Muscle layer of duodenum (tissue), 2 donors: ENCODE measurements around the gene KIF3B.
"Not testable (repeated sequence)": the region's sequence is repeated elsewhere in the genome, so short reads cannot be mapped to it uniquely, and the experiment has no call there.

ENCODE experiments used
- H3K27ac ChIP-seq: one replicate; pipeline ENCODE4 v1.7.0; 2013; ENCODE audit warnings: mild to moderate bottlenecking, low read length
- H3K27me3 ChIP-seq: one replicate; pipeline ENCODE4 v1.7.0; 2013; ENCODE audit warnings: low read depth, mild to moderate bottlenecking, control low read depth, low read length
- H3K36me3 ChIP-seq, 2 donors: one replicate each; pipeline ENCODE4 v1.7.0; 2013; ENCODE audit warnings: low read length in 2 of 2, control low read depth in 1 of 2, mild to moderate bottlenecking in 1 of 2; ENCODE audit not compliant: insufficient read depth in 2 of 2, control insufficient read depth in 1 of 2
- H3K4me1 ChIP-seq, 2 donors: one replicate each; pipeline ENCODE4 v1.7.0; 2013; ENCODE audit warnings: low read length in 2 of 2, mild to moderate bottlenecking in 2 of 2, control low read depth in 1 of 2, moderate library complexity in 1 of 2; ENCODE audit not compliant: insufficient read depth in 2 of 2, control insufficient read depth in 1 of 2
- H3K4me3 ChIP-seq, 2 donors: one replicate each; pipeline ENCODE4 v1.7.0; 2013; ENCODE audit warnings: low read length in 2 of 2, low read depth in 1 of 2, mild to moderate bottlenecking in 1 of 2
- H3K9me3 ChIP-seq, 2 donors: one replicate each; pipeline ENCODE4 v1.7.0; 2013; ENCODE audit warnings: low read length in 2 of 2, control low read depth in 1 of 2, mild to moderate bottlenecking in 1 of 2; ENCODE audit not compliant: control insufficient read depth in 1 of 2
- donor health status: healthy.

Gene KIF3B

DNA sequence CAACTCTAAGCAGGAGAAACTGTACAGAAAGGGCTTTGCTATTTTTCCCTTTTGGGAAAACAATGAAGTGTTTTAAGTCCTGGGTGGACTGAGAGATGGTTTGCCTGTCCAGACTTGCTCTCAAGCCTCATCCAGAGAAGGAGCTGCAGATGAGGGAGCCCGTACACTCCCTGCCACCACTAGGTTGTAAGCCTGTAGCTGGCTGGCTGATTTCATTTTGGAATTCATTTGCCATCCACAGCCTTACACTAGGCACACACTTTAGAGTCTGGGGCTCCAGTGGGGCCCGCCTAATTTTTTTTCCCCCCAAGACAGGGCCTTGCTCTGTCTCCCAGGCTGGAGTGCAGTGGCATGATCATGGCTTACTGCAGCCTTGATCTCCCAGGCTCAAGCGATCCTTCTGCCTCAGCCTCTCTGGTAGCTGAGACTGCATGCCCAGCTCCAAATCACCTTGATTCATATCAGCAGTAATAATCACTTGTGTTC is 41.4 kb upstream of the KIF3B start:
- H3K36me3 ChIP-seq: peaks cover 20 to 56% of the 10 kb centered on the region in 2 donors
- no peak overlapping the region for H3K27ac ChIP-seq
- no peak overlapping the region for H3K4me3 ChIP-seq
- no peaks in the 10 kb centered on the region for H3K27me3 ChIP-seq
- H3K9me3 ChIP-seq: no peaks in the 10 kb centered on the region
- H3K4me1 ChIP-seq: peaks cover 0 to 4% of the 10 kb centered on the region in 2 donors

DNA sequence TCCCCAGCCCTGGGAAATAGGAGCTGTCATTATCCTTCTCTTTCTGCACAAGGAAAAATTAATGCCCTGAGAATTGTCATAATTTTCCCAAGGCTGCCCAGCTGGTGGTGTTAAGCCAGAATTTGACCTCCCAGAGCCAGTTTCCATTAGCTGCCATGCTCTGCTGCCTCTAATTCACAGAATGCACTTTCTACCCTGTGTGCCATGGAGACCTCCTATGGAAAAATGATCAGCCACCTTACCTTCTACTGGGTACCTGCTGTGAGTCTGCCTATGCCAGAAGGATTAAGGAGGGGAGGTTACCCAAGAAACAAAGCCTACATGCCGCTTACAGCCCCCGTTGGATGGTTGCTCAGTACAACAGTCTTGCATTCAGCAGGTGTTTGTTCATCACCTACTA is 40.6 kb upstream of the KIF3B start:
- Histone ChIP-seq H3K9me3 (no peaks in the 10 kb centered on the region), H3K4me3 (no peak overlapping the region), H3K27ac (no peak overlapping the region), H3K4me1 (peaks cover 0 to 4% of the 10 kb centered on the region in 2 donors), H3K27me3 (no peaks in the 10 kb centered on the region), H3K36me3 (peaks cover 16 to 48% of the 10 kb centered on the region in 2 donors)

DNA sequence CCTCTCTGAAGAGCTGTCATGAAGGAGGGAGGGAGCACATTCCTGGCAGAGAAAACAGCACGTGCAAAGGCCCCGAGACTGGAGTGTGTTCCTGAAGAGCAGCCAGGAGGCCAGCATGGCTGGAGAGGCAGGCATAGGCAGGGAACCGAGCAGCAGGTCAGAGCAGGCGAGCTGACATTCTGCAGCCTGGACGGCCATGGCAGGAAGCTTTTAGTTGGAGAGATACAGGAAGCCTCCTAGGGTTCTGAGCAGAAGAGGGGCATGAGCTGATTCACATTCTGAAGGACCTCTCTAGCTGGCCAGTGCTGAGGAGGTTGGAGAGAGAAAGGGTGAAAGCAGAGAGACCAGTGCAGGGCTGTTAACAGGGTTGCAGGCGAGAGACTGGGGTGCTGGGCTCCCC is 40.0 kb upstream of the KIF3B start:
- peaks cover 16 to 44% of the 10 kb centered on the region in 2 donors for H3K36me3 ChIP-seq
- H3K27ac ChIP-seq: no peak overlapping the region
- H3K9me3 ChIP-seq: no peaks in the 10 kb centered on the region

DNA sequence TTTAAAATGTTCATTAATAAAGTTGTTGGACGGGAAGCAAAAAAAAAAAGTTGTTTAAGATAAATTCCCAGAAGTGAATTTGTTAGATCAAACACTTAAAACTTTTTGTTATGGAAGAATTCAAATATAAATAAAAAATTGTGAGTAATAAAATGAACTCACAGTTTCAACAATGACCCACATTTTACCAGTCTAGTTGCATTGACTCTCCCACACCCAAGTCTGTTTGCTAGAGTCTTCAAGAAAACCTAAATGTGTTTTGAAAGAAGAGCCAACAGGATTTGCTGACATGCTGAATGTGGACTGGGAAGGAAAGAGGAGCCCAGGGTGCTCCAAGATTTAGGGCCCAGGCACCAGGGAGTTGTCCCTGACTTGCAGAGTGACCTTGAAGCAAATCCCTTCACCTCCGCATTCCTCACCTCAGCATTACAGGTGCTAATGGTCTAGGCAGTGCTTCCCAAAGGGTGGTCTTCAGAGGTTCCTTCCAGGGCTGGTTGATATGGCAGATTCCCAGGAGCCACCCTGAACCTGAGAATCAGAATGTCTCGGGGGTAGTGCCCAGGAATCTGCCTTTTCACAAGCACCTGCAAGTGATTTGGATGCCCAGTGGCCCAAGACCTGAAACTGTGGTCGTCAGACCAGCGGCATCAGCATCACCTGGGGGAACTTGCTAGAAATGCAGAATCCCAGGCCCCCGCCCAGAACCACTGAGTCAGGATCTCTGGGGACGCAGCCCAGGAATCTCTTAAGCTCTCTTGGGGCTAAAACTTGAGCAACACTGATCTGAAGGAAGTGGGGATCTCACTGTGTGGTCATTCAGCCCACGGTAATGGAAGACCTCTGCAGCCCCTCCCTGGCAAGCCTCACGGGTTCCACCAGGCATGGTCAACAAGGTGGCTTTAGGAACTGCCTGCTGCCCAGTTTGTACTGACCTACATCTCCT is 38.7 kb upstream of the KIF3B start:
- H3K4me1 ChIP-seq: peaks cover 0 to 4% of the 10 kb centered on the region in 2 donors
- H3K27ac ChIP-seq: no peak overlapping the region
- no peaks in the 10 kb centered on the region for H3K27me3 ChIP-seq

More for the DNA sequence above, 40.0 kb upstream of the KIF3B start:
- H3K4me1 ChIP-seq: peaks cover 0 to 4% of the 10 kb centered on the region in 2 donors
- H3K4me3 ChIP-seq: no peak overlapping the region
- no peaks in the 10 kb centered on the region for H3K27me3 ChIP-seq

DNA sequence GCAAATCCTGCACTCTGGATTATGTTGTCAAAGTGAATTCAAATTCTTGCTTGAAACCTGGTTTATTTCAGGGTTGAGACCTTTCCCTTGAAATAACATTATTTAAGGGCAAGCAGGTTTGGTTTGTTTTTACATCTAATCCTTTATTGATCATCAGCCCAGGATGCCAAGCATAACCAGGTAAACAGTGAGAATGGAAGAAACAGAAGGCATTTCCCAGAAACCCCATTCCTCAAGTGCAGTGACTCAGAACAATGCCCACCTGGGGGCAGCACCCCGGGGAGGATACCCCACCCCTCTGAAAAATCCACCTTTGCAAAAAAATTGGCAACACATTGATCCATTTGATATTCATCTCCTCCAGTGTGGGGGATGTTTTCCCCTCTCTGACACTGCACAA is 37.2 kb upstream of the KIF3B start:
- Histone ChIP-seq H3K9me3 (no peaks in the 10 kb centered on the region), H3K36me3 (peaks cover 8 to 18% of the 10 kb centered on the region in 2 donors), H3K4me1 (peaks cover 0 to 4% of the 10 kb centered on the region in 2 donors), H3K27ac (no peak overlapping the region), H3K27me3 (no peaks in the 10 kb centered on the region), H3K4me3 (no peak overlapping the region)

More for the DNA sequence above, 38.7 kb upstream of the KIF3B start:
- Histone ChIP-seq H3K36me3 (peaks cover 16 to 31% of the 10 kb centered on the region in 2 donors), H3K9me3 (no peaks in the 10 kb centered on the region), H3K4me3 (no peak overlapping the region)

DNA sequence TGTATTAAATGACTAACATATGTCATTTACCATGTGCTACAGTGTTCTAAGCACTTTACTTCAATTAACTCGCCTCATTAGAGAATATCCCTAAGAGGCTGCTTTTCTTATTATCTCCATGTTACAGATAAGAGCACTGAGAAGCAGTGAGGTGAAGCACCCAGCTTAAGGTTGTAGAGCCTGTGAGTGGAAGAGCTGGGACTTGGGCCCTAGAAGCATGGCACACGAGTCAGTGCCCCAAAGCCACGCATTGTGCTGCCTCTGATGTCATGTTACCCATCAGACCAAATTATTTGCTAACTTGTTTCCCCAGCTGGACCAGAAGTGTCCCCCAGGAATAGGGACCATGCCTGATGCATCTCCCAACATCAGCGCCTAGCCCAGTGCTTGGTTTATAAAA is 35.6 kb upstream of the KIF3B start:
- no peaks in the 10 kb centered on the region for H3K4me1 ChIP-seq
- no peak overlapping the region for H3K4me3 ChIP-seq
- H3K27ac ChIP-seq: no peak overlapping the region
- H3K27me3 ChIP-seq: no peaks in the 10 kb centered on the region
- peaks cover 0 to 5% of the 10 kb centered on the region in 2 donors for H3K36me3 ChIP-seq
- H3K9me3 ChIP-seq: no peaks in the 10 kb centered on the region

DNA sequence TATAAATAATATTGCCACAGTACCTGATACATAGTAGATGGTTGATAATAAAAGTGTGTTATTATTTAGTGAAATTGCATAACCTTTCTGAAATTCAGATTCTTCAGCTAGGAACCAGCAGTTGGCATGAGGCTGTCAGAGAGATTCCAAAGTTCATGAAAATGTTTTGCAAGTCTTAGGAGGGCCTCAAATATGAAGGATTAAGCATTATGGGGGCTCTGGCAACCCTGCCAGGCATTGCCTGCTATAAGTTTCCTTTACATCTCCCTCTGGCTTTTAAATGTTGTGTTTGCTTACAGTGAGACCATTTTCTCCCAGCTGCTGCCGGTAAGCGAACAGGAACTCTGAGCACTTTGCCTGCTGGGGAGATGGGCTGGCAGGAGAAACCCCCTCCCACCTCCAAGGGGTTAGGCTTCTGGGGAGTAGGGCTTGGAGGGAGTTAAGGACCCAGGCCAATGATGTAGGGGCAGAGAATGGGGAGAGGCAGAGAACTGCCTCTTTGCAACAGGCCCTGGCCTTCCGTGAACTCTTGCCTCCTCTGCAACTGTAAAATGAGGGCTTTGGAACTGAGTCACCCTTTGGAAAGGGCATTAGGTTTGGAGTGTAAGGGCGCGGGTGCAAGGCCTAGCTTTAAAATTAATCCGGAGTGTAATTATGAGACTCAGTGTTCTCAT is 33.2 kb upstream of the KIF3B start:
- no peak overlapping the region for H3K4me3 ChIP-seq
- H3K9me3 ChIP-seq: no peaks in the 10 kb centered on the region
- H3K27me3 ChIP-seq: no peaks in the 10 kb centered on the region
- no peaks in the 10 kb centered on the region for H3K36me3 ChIP-seq
- no peaks in the 10 kb centered on the region for H3K4me1 ChIP-seq
- no peak overlapping the region for H3K27ac ChIP-seq

GRCh38 chr20:32244959-32245358 is 32.5 kb upstream of the KIF3B start:
- no peaks in the 10 kb centered on the region for H3K9me3 ChIP-seq
- no peaks in the 10 kb centered on the region for H3K4me1 ChIP-seq
- no peak overlapping the region for H3K27ac ChIP-seq
- H3K27me3 ChIP-seq: no peaks in the 10 kb centered on the region
- H3K4me3 ChIP-seq: no peak overlapping the region
- H3K36me3 ChIP-seq: no peaks in the 10 kb centered on the region

DNA sequence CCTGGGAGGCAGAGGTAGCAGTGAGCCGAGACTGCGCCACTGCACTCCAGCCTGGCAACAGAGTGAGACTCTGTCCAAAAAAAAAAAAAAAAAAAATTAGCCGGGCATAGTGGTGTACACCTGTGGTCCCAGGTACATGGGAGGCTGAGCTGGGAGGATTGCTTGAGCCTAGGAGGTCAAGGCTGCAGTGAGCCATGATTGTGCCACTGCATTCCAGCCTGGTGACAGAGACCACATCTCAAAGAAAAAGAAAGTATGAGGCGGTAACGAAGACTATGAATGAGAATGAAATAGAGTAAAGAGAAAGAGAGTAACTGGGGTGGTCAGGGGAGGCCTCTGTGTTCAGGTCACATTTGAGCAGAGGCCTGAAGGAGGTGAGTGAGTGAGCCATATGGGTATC is 31.2 kb upstream of the KIF3B start:
- not testable (repeated sequence) for H3K4me1 ChIP-seq, H3K36me3 ChIP-seq, H3K9me3 ChIP-seq, H3K27me3 ChIP-seq, H3K27ac ChIP-seq, H3K4me3 ChIP-seq

- Histone ChIP-seq H3K27ac (no peak overlapping the region), H3K9me3 (no peaks in the 10 kb centered on the region), H3K4me1 (no peaks in the 10 kb centered on the region), H3K4me3 (no peak overlapping the region), H3K36me3 (no peaks in the 10 kb centered on the region), H3K27me3 (no peaks in the 10 kb centered on the region)
These were observed 29.4 kb upstream of the KIF3B start for GRCh38 chr20:32248043-32248442.

- Histone ChIP-seq H3K4me3 (no peak overlapping the region), H3K36me3 (no peaks in the 10 kb centered on the region), H3K4me1 (no peaks in the 10 kb centered on the region), H3K27ac (no peak overlapping the region), H3K9me3 (no peaks in the 10 kb centered on the region), H3K27me3 (no peaks in the 10 kb centered on the region)
These were observed 28.3 kb upstream of the KIF3B start for GRCh38 chr20:32249030-32249738.
